Smooth muscle cell (in vitro differentiated cells): Measurements from ENCODE around the gene RSPO3. TPM values are rescaled to one million over a fixed set of nuclear protein-coding genes. Genes with fewer than 3 reads are reported as not detected.

Experiments used
- DNase-seq: peaks from one replicate; lab custom pipeline; 2025; ENCODE audit not compliant: unreplicated experiment; lab: John Stamatoyannopoulos, UW
- H2AFZ ChIP-seq: fragments of 200-600 bp; sonication (generic); 2 replicates; pipeline ENCODE4 v1.6.0; 2016; ENCODE audit warnings: antibody characterized with exemption, low read depth, mild to moderate bottlenecking
- H3F3A ChIP-seq: fragments of 200-600 bp; sonication (generic); 2 replicates; pipeline ENCODE4 v1.6.0; 2017; ENCODE audit warnings: antibody characterized with exemption, low read depth
- H3K27ac ChIP-seq: fragments of 200-600 bp; sonication (generic); 2 replicates; pipeline ENCODE4 v1.5.1; 2016; ENCODE audit warnings: low read depth, mild to moderate bottlenecking
- H3K27me3 ChIP-seq: fragments of 200-600 bp; sonication (generic); 2 replicates; pipeline ENCODE4 v1.6.1; 2016; ENCODE audit warnings: low read depth, mild to moderate bottlenecking
- H3K36me3 ChIP-seq: fragments of 200-600 bp; sonication (generic); 2 replicates; pipeline ENCODE4 v1.5.1; 2016; ENCODE audit warnings: low read depth
- H3K4me1 ChIP-seq: fragments of 200-600 bp; sonication (generic); 2 replicates; pipeline ENCODE4 v1.5.1; 2016; ENCODE audit warnings: low read depth
- H3K4me2 ChIP-seq: fragments of 200-600 bp; sonication (generic); 2 replicates; pipeline ENCODE4 v1.6.0; 2016; ENCODE audit warnings: mild to moderate bottlenecking
- H3K4me3 ChIP-seq: fragments of 200-600 bp; sonication (generic); 2 replicates; pipeline ENCODE4 v1.5.1; 2016; ENCODE audit warnings: mild to moderate bottlenecking
- H3K79me2 ChIP-seq: fragments of 200-600 bp; sonication (generic); 2 replicates; pipeline ENCODE4 v1.6.0; 2016; ENCODE audit warnings: low read depth, mild to moderate bottlenecking
- H3K9ac ChIP-seq: fragments of 200-600 bp; sonication (generic); 2 replicates; pipeline ENCODE4 v1.6.0; 2016; ENCODE audit warnings: low read depth
- H3K9me3 ChIP-seq: fragments of 200-600 bp; sonication (generic); replicated peaks from 2 replicates; pipeline ENCODE4 v1.5.1; 2016; ENCODE audit warnings: low read depth
- H4K20me1 ChIP-seq: fragments of 200-600 bp; sonication (generic); 2 replicates; pipeline ENCODE4 v1.6.0; 2016; ENCODE audit warnings: low read depth
- CTCF ChIP-seq: fragments of 200-600 bp; sonication (generic); IDR thresholded peaks from 2 replicates; pipeline ENCODE4 v1.5.1; 2017; ENCODE audit warnings: borderline replicate concordance, mild to moderate bottlenecking, antibody characterized with exemption; ENCODE audit not compliant: insufficient read depth, poor library complexity, severe bottlenecking
- WGBS: methylation state at CpG from one replicate; pipeline ENCODE4 v1.1.7; 2016; ENCODE audit warnings: low lambda C conversion rate; 5-methylcytosine and 5-hydroxymethylcytosine counted together
- polyA plus RNA-seq: library from polyadenylated mRNA; unstranded; fragments of >200 nt; fragmentation: Nextera tagmentation; extraction: Ambion mirVana; gene quantifications from 2 replicates; pipeline ENCODE4 v1.2.1, GENCODE V29; 2016
- total RNA-seq: library from RNA; depleted of rRNA; stranded (reverse); fragments of >200 nt; gene quantifications from 2 replicates; pipeline ENCODE4 v1.2.3, GENCODE V29; 2014

Gene RSPO3
- total and polyA plus RNA-seq, 2 experiments from 2014 or later, result 28.8 to 70.1 TPM

GRCh38 chr6:127100510-127101140 is 17.8 kb upstream of the RSPO3 start:
- Histone ChIP-seq H3K9me3 (no peaks in the 10 kb centered on the region), H2AFZ (peak overlapping the region; percentile 18), H3F3A (peaks cover 5% of the 10 kb centered on the region), H3K27me3 (no peaks in the 10 kb centered on the region), H3K9ac (no peak overlapping the region), H3K4me1 (peaks cover 12% of the 10 kb centered on the region), H4K20me1 (no peaks in the 10 kb centered on the region), H3K79me2 (no peaks in the 10 kb centered on the region), H3K4me2 (no peak overlapping the region), H3K36me3 (no peaks in the 10 kb centered on the region), H3K27ac (peak overlapping the region; percentile 64), H3K4me3 (no peak overlapping the region)
- WGBS, result 68% methylated on average over 3 of the region's 3 CpGs
- TF ChIP-seq CTCF, result peak; percentile 33
- no peak for DNase-seq

- Histone ChIP-seq H3K9ac (peak overlapping the region; percentile 32), H3K4me2 (peak overlapping the region; percentile 67), H3K79me2 (no peaks in the 10 kb centered on the region), H3K27me3 (no peaks in the 10 kb centered on the region), H4K20me1 (no peaks in the 10 kb centered on the region), H2AFZ (no peak overlapping the region), H3K9me3 (no peaks in the 10 kb centered on the region), H3K4me3 (no peak overlapping the region), H3K4me1 (peaks cover 12% of the 10 kb centered on the region), H3F3A (peaks cover 5% of the 10 kb centered on the region), H3K27ac (peak overlapping the region; percentile 64), H3K36me3 (no peaks in the 10 kb centered on the region)
- no peak for TF ChIP-seq CTCF
- no peak for DNase-seq
- 3% methylated on average over 2 of the region's 2 CpGs for WGBS
Observed at GRCh38 chr6:127102299-127102698, 16.2 kb upstream of the RSPO3 start.

GRCh38 chr6:127102859-127103258 is 15.6 kb upstream of the RSPO3 start:
- H3K9me3 ChIP-seq, result no peaks in the 10 kb centered on the region
- no peaks in the 10 kb centered on the region for H3K79me2 ChIP-seq
- peak overlapping the region; percentile 61 for H3K27ac ChIP-seq
- 91% methylated on average over 3 of the region's 3 CpGs for WGBS
- H3K27me3 ChIP-seq, result no peaks in the 10 kb centered on the region
- peaks cover 5% of the 10 kb centered on the region for H3F3A ChIP-seq
- no peak for DNase-seq
- H3K4me2 ChIP-seq, result peak overlapping the region; percentile 67
- H2AFZ ChIP-seq, result no peak overlapping the region
- TF ChIP-seq CTCF, result no peak
- peak overlapping the region; percentile 32 for H3K9ac ChIP-seq
- H3K36me3 ChIP-seq, result no peaks in the 10 kb centered on the region
- H3K4me1 ChIP-seq, result peaks cover 12% of the 10 kb centered on the region
- H4K20me1 ChIP-seq, result no peaks in the 10 kb centered on the region
- no peak overlapping the region for H3K4me3 ChIP-seq

- H3K4me3 ChIP-seq, result no peak overlapping the region
- TF ChIP-seq CTCF, result no peak
- no peaks in the 10 kb centered on the region for H4K20me1 ChIP-seq
- H3K79me2 ChIP-seq, result no peaks in the 10 kb centered on the region
- H3K4me1 ChIP-seq, result peaks cover 12% of the 10 kb centered on the region
- no peaks in the 10 kb centered on the region for H3K9me3 ChIP-seq
- no peaks in the 10 kb centered on the region for H3K27me3 ChIP-seq
- peaks cover 5% of the 10 kb centered on the region for H3F3A ChIP-seq
- no peaks in the 10 kb centered on the region for H3K36me3 ChIP-seq
- H2AFZ ChIP-seq, result peak overlapping the region; percentile 36
- H3K27ac ChIP-seq, result peak overlapping the region; percentile 61
- peak overlapping the region; percentile 67 for H3K4me2 ChIP-seq
- 21% methylated on average over 2 of the region's 2 CpGs for WGBS
- no peak for DNase-seq
- H3K9ac ChIP-seq, result no peak overlapping the region
Observed at GRCh38 chr6:127103482-127103881, 15.0 kb upstream of the RSPO3 start.
